Measurements from ENCODE around the gene RD3L.
"Not testable (repeated sequence)": the region's sequence is repeated elsewhere in the genome, so short reads cannot be mapped to it uniquely, and the experiment has no call there.

Gene RD3L

DNA sequence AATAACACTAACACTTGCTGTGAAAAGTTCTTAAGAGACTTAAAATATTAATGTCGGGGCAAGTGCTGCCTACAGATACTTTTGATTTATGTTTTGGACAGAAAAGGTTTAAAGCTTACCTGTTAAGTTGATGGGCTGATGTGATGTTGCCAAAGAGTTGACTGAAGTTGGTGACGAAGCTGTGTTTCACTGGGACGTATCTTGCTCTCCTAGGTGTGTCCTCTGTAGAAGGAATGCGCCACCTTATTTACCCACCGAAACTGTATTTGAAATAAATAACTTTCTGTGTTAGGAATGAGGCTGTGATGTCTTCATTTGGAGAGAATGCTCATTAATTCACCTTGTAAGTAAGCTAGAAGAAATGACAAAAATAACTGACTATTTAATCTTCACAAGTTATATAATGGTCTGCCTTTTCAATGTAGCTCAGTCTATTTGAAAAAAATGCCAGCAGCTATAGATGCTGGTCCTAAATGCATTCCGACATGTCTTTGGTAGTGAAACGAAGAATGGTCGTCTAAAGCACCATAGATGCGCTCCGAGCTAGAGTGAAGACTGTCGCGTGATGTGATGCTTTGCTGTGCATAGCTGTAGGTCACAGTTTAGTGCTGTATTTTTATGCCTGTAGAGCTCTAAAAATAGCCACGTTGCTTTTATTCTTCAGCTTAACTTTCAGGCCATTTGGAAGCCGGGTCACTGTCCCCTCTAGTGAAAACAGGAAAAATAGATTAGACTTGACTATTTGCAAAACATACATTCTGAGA is at the start of gene RD3L:
TSS of gene RD3L (minus strand) at position 557 of the 764 bp plus-strand sequence. CDS start 834 bp downstream, outside the sequence.
- DNase-seq, result no peak

DNA sequence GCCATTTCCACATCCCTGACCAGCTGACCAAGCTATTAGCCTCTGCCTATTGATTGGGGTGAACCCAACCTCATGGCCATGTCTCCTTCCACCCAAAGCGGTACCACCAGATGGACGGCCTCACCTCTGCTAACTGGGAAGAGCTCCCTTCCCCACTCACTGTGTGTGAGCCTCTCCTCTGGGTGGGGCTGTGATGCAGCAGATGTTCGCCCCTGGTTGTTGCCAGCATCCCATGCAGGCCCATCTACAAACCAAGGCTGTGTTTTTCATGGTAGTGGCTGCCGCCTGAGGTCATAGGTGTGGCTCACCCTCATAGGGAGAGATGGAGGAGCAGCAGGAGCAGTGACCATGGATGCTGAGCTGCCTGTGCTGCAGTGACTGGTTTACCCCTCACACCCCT is 47.6 kb upstream of the RD3L start:
- no peak for DNase-seq

DNA sequence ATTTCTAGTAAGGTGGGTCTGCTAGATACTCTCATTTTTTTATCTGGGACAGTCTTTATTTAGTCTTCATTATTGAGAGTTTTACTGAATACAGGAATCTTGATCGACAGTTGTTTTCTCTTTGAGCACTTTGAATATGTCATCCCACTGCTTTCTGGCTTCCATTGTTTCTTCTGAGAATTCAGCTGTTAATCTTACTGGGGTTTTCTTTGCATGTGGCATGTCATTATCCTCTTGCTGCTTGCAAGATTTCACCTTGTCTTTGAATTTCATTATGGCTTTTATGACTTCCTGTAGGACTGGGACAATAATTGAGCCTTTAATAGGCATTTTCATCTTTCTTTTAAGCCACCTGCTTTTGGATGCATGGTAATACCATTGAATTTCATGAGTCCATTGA is 46.7 kb upstream of the RD3L start:
- no peak for DNase-seq

DNA sequence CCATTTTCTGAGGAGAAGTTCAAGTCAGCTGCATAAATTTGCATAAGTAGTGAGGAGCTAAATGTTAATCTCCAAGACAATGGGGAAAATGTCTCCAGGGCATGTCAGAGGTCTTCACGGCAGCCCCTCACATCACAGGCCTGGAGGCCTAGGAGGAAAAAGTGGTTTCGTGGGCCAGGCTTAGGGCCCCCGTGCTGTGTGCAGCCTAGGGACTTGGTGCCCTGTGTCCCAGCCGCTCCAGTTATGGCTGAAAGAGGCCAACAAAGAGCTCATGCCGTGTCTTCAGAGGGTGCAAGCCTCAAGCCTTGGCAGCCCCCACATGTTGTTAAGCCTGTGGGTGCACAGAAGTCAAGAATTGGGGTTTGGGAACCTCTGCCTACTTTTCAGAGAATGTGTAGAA is 41.9 kb upstream of the RD3L start:
- DNase-seq, result no peak

DNA sequence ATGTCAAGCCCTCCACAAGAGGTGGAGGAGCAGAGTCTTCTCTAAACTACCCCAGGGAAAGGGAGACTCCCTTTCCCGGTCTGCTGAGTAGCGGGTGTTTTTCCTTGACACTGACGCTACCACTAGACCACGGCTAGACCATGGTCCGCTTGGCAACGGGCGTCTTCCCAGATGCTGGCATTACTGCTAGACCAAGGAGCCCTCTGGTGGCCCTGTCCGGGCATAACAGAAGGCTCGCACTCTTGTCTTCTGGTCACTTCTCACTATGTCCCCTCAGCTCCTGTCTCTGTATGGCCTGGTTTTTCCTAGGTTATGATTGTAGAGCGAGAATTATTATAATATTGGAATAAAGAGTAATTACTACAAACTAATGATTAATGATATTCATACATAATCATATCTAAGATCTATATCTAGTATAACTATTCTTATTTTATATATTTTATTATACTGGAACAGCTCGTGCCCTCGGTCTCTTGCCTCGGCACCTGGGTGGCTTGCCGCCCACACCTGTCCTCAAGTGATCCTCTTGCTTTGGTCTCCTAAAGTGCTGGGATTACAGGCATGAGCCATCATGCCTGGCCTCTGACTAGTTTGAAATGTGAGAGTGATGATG is 38.4 kb upstream of the RD3L start:
- DNase-seq, result not testable (repeated sequence)

DNA sequence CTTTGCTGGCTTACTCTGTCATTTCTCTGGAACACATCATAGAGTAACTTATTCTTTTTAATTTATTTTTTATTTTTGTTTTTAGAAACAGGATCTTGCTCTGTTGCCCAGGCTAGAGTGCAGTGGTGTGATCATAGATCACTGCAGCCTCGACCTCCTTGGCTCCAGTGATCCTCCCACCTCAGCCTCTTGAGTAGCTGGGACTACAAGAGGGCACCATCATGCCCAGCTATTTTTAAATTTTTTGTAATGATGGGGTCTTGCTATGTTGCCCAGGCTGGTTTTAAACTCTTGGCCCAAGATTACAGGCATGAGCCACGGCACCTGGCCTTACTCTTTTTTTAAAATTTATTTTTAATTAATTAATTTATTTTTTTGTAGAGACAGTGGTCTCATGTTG is 32.2 kb upstream of the RD3L start:
- DNase-seq, result no peak

DNA sequence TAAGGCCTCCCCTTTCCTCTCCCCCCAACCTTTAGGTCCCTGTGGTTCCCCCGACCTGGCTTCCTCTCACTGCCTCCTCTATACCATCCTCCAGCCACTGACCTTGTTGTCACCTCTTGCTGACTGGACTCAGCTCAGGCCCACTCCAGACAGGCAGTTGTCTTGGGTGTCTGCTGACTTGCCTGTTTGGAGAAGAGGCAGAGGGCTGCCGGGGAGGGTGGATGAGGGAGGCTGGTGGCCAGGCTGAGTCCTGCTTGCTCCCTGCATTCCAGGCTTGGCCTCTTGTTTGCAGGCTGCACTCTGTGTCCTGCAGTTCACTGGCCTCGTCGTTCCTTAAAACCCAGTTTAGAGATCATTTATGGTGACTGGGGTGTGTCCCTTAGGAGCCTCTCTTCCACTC is 31.0 kb upstream of the RD3L start:
- no peak for DNase-seq

DNA sequence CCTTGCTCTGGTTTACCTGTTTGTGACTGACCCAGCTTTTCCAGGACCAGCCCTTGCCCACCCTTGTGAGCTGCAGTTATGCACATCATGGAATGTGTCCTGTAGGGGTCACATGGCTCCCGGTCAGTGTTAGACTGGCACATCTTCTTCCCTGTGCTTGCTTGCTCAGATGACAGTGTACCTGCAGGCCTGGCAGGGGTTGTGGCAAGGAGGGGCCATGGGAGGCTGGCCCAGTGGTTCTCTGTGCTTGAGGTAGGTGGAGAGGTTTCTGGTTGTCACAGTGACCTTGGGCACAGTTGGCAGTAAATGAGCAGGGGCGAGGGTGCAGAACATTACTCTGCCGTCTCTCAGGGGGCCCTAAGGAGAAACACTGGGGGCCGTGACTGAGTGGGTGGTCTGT is 27.6 kb upstream of the RD3L start:
- DNase-seq, result no peak

DNA sequence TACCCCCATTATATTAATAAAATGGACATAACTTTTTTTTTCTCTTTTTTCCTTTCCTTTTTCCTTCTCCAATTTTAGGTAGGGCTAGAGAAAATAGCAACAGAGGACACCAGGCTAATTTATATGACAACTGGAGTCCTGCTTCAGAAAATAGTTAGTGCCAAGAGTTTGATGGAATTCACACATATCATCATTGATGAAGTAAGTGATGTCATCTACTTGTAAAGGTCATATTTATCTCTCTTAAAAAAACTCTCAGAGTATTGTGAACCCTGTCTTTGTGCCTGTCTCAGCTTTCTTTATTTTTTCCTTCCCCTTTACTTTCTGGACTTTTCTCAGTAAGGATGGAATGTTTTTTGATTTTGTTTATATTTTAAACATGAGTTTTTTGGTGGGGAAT is 24.3 kb upstream of the RD3L start:
- DNase-seq, result no peak

DNA sequence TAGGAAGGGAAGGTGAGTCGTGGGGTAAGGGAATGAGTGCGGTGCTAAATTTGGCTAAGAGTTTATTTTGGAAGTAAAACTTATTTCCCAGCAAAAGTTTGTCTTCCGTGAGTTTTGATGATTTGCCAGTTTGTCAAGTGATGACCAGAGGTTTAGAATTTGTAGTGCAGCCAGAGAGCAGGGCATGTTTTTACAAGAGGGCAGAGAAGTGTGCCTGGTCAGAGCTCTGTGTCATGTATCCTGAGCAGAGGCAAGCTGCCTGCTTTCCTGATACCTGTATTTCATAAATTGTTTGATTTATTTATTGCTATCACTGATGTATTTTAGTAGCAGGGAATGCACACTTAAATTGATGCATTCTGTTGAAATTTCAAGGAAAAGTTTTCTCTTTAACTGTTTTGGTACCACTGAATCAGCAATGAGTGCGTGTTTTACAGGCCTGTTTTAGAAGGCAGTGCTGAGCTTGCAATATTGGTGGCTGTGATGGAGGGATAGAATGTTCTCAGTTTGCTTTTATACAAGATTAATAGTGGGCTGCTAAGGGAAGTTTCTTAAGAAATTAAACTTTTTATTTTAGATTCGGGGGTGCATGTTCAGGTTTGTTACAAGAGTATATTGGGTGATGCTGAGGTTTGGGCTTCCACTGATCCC is 19.7 kb upstream of the RD3L start:
- no peak for DNase-seq

DNA sequence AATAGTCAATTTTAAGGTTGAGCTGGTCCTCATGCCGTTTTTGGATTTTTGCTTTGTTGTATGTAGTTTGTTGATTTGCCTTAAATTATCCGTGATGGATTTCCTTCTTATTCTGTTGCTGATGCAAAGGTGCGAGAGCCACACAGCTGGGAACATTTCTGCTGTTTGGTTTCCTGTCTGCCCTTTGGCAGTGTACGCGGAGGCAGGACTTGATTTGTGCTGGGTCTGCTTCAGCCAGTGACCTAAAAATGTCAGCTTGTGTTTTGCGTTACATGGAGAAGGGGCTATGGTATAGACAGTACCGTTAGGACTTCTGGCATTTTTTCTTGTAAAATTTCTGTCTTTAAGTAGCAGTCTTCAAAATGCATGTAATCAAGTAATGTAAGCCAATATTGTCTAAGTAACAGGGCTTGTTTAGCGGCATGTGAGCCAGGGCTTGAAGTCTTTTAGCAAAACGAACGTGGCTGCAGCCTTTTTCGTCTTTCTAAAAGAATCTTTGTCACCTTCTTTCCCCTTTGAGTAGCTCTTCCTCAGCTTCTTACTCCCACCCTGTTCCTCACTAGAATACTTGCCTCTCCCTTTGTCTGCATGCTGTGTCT is 18.2 kb upstream of the RD3L start:
- no peak for DNase-seq

DNA sequence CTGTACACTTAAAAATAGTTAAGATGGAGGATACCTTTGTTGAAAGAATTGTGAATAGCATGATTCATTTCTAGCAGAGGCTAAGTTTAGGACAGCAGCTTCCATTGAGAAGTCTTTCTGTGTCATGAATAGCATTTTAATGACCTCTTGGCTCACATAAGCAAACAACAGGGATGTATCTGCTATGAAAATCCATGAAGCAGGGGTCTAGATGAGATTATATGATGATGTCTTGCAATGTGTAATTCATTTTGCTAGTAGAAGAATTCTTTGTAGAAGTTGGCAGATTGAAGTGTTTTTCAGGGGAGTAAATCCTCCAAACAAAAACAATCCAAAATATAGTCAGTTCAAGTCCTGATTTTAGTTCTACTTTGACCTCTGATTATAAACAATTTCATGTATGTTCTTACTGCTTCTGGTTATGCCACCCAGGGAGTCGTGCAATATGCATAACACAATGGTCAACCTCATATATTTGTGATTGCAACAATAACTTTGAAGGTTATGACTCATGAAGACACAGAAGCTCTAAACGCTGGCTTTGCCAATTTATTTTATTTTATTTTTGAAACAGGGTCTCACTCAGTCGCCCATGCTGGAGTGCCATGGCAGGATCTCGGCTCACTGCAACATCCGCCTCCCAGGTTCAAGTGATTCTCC is 6.9 kb upstream of the RD3L start:
- no peak for DNase-seq

DNA sequence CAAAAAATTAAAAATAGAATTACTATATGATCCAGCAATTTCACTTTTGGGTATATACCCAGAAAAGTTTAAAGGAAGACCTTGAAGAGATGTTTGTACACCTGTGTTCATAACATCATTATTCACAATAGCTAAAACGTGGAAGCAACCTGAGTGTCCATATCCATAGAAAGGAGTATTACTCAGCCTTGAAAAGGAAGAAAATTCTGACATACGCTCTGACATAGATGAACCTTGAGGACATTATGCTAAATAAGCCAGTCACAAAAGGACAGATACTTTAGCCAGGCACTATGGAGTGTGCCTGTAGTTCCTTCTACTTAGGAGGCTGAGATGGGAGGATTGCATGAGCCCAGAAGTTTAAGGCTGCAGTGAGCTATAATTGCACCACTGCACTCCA is 6.1 kb upstream of the RD3L start:
- no peak for DNase-seq

DNA sequence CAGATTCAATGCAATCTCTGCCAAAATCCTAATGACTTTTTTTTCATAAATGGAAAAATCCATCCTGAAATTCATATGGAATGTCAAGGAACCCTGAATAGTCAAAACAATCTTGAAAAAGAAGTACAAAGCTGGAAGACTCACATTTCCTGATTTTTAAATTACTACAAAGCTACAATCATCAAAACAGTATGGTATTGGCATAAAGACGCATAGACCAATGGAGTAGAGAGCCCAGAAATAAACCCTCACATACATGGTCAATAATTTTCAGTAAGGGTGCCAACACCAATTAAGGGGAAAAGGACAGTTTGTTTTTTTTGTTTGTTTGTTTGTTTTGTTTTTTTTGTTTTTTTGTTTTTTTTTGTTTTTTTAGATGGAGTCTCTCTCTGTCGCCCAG is 4.6 kb upstream of the RD3L start:
- no peak for DNase-seq

DNA sequence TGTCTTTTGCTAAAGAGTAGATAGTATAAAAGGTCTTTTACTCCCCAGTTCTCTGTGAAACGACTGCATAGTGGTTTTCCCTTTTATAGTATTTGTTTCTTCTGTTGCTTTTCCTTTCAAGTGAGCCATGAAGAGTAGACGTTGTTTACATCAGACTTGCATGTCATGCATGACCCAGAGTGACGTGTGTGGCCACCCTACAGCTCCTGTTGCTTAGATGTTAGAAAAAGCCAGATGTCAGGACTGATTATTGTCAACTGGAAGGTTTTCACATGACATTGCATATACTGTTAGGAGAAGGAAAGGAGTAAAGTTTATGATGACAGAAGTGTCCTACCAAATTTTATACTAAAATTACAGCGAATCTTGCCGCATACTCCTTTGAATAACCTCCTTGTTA is 1.3 kb upstream of the RD3L start:
- DNase-seq, result no peak

DNA sequence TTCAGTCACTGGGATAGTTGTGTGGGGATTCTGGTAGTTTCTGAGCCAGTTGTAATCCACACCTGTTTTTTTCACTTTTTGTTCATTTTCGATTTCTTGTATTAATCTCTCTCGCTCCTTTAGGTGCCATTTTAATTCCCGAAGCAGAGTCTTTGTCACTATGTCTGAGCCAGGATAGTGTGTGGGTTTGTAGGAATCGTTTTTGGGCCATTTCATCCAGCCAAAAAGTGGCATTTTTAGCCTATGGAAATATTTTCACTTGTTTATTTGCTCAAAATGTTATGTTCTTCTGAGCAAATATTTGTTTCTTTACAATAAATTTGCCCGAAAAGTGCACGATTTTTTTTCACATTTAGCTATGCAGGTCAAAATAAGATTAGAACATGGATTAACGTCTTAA is 867 bp downstream of the RD3L start:
- no peak for DNase-seq

DNA sequence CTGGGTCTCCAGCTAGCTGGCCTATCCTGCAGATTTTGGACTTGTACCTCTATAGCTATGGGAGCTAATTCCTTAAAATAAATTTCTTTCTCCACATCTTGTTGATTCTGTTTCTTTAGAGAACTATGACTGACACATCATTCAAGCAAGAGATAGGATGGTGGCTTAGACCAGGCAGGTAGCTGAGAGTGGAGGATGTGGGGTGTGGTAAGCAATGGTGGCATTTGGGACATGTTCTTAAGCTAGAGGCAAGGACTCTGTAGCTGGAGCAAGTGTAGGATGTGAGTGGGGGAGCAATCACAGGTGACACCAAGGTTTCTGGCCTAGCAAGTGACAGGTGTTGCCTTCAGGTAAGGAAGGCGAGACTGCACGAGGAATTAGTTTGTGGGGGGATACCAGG is 7.2 kb downstream of the RD3L start:
- DNase-seq, result no peak

DNA sequence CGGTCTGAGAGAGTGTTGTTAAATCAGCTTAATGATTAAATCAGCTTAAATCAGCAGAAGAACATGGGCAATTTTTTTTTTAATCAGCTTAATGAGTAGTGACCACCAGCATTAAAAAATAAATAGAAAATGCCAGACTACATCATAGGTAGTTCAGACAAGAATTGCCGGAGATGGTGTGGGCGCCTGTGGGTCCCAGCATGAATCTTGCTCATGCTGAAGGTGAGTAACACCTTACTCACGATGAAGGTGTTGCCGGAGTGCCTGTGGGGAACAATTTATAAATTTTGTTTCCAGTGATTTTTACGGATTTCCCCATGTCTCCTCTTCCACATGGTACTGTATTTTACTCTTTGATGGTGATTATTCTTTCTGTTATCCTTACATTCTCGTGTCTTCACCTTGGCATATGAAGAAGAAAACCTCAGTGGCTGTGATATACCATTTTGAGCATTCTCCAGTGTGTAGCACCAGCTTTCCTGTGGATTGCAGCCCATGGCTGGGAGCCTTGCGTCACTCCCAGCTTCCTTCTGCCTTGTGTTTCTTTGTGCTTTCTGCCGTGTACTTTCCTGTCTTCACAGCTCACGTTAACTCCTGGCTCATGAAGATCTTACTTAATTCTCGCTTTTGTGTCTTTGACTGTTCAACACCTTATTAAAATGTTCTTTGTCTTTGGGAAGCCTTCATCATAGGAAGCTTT is 9.4 kb downstream of the RD3L start:
- no peak for DNase-seq

DNA sequence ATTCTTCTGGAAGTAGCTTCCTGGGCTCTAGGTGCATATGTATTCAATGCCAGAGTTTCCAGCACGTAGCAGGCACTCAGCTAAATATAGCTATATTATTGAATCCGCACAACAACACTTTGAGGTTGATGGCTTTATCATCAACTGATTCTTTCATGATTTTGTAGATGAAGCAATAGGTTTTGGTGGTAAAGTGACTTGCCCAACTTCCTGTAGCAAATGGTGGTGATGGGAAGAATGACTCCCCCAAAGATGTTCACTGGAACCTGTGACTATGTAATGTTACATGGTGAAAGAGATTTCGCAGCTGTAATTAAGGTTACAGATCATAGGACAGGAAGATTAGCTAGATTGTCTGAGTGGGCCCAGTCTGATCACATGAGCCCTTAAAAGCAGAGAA is 10.9 kb downstream of the RD3L start:
- no peak for DNase-seq

DNA sequence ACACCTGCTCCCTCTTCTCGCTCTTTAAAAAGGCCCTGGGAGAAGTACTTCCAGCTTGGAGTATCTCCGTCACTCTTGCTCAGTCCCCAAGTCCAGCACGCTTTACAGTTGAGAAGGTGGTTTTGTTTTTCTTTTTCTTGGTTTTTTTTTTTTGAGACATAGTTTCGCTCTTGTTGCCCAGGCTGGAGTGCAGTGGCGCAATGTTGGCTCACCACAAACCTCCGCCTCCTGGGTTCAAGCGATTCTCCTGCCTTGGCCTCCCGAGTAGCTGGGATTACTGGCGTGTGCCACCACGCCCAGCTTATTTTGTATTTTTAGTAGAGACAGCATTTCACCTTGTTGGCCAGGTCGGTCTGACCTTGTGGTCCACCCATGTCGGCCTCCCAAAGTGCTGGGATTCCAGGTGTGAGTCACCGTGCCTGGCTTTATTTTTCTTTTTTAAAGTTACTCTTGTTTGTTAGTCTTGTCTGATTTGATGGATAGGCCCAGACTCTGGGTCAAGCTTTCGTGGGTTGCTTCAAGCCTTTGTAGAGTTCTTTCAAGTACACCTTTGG is 12.2 kb downstream of the RD3L start:
- no peak for DNase-seq

DNA sequence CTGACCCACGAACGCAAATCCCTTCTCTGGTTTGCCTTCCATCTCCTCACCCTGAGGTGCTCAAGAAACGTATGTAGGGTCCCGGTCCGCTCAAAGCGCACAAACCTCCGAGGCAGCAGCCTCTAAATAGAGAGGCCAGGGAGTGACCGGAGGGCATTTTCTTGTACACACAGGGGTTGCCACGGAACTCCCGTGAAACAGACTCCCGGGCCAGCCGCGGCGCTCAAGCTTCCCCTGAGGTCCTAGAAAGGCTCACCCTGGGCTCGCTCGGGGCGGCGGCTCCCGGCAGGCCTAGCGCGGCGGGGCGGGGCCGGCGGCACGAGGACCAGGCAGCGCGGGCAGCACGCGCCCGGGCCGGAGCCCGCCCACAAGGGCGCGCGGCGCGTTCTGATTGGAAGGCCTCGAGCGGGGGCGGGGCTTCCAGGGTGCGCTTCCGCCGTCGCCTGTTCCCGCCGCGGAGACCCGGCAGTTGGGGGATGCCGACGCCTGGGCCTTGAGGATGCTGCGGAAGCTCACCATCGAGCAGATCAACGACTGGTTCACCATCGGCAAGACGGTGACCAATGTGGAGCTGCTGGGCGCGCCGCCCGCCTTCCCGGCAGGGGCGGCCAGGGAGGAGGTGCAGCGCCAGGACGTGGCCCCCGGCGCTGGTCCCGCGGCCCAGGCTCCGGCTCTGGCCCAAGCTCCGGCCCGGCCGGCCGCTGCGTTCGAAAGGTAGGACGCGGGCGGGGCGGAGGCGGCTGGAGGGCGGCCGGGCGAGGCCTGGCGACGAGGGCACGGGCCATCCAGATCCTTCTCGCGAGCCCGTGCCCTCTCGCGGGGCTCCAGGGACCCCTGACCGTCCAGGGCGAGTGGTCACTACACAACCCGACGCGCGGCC is 14.1 kb downstream of the RD3L start, which contains the start of gene TDRD9:
TSS of gene TDRD9 (plus strand) at position 446 of the 880 bp plus-strand sequence. CDS start at position 500, 54 bp downstream.
- DNase-seq, result no peak
